Erythroblast (primary cell): Measurements from ENCODE around the gene ZFYVE28.

ENCODE experiments used
- DNase-seq, 2 experiments: peaks; one replicate each; lab custom pipeline; 2025; lab: John Stamatoyannopoulos, UW
- GATA1 ChIP-seq: IDR thresholded peaks from 2 replicates; pipeline ENCODE4 v1.6.1; 2011; ENCODE audit warnings: low read depth, mild to moderate bottlenecking, control low read depth, low read length, moderate library complexity
- POLR2A ChIP-seq: IDR thresholded peaks from 2 replicates; pipeline ENCODE4 v1.6.1; 2011; ENCODE audit warnings: mild to moderate bottlenecking, low read length

The ZFYVE28 gene

GRCh38 chr4:2363951-2364653, 54.3 kb downstream of the ZFYVE28 start:
- no peak for DNase-seq
- TF ChIP-seq POLR2A (no peak), GATA1 (no peak)

GRCh38 chr4:2363056-2363721, 55.3 kb downstream of the ZFYVE28 start:
- no peak for DNase-seq
- TF ChIP-seq GATA1 = no peak
- TF ChIP-seq POLR2A = no peak

DNA sequence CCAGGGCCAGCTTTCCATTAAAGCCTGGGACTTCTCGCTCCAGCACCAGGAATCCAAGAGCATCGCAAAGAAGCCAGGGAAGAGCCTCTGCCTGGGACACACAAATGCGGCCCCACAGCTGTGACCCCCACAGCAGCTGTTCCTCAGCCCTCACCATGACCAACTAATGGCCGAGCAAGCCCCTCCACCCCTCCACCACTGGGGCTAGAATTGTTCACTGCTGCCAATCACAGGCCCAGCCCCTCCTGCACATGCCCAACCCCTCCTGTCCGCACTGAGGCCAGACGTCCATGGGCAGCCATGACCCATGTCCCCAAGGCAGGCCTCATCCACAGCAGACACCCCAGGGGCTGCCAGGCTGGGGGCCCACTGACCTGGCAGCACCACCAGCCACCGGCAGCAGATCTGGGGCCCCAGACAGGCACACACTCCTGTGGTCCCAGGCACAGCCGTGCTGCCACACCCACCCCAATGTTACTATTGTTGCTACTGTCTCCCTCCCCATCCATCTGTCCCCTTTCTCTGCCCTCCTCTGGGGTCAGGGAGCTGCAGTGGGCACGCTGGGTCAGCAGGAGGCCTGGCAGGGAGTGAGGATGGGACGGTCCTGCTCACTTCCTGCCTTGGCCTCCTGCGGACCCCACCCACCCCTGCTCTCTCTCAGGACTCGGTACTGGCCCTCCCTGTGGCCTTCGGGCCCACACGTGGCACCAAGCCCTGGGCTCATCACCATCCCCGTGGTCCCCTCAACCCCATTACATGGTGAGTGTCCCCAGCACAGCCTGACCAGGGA, 56.0 kb downstream of the ZFYVE28 start:
- no peak for TF ChIP-seq POLR2A
- no peak for TF ChIP-seq GATA1
- DNase-seq = no peak

DNA sequence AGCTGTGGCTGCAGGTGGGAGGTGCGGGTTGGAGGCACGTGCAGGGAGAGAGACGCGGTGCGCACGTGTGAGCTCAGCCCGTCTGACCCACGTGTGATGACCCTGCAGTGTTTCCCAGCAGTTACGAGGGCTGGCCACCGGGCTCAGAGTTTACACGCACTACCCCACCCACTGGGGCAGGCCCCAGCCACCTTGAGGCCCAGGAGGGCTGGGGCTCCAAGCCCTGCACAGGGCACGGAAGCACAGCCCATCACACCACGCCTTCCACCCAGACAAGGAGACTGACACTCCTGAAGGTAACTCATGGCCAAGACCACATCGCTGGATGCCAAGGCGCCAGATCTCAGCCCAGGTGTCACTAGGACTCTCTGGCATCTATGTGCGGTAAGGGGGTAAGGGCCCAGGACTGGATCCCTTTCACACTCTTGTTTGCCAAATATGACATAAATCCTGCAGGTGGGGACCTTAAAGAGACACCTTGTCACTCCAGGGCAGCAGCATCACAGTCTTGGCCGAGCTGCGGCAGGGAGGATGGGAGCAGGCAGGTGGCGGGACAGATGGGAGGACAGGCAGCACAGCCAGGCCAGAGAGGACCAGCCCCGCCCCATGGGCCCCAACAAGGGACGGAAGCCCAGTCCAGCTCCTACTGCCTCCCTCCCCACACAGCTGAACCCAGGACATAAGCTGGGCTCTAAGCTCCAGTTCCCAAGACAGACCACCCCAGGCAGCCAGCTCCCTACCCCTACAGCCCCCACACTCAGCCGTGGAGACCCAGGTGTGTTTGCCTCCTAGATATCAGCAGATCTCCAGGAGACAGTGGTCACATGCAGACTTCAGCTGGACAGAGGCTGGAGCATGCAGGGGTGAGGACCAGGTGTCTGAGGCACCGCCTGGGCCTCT, 56.8 kb downstream of the ZFYVE28 start:
- DNase-seq = no peak
- TF ChIP-seq GATA1 (no peak), POLR2A (no peak)

- DNase-seq = no peak
- TF ChIP-seq POLR2A (no peak), GATA1 (no peak)
Observed at GRCh38 chr4:2360396-2360730, 58.1 kb downstream of the ZFYVE28 start.

DNA sequence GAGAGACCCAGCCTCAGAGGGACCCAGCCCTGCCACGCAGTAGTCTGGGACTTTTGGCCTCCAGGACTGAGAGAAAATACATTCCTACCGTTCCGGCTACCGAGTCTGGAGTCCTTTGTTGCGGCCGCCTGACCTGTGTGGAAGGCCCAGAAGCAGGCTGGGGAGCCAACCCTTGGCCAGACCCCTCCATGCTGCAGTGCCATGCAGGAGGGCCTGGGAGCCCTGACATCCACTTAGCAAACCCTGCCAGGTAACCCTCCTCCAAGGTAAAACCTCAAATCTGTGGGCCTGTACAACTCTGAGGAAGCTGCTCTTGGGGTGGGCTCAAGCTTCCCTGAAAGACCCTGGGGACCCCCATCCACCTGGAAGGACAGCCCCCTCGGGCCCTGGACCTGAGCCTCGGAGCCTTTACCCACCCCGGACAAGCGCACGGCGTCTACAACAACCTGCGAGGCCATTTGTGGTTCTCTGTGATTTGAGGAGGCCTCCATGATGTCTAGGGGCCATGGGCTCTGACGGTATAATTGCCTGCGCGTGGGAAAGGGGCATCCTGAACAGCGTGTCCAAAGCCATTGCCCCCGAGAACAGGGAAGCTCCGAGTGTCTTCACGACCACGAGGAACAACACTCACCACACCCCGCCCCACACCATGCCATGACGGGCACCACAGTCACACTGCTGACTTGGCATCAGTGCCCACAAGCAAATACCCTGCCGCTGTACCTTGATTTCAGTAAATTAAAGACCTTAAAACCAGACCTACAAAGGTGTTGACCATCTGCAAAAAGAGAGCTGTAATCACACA, 58.7 kb downstream of the ZFYVE28 start:
- no peak for TF ChIP-seq GATA1
- no peak for TF ChIP-seq POLR2A
- no peak for DNase-seq

- DNase-seq = no peak
- TF ChIP-seq POLR2A (no peak), GATA1 (no peak)
Observed at GRCh38 chr4:2357821-2358745, 60.4 kb downstream of the ZFYVE28 start.

DNA sequence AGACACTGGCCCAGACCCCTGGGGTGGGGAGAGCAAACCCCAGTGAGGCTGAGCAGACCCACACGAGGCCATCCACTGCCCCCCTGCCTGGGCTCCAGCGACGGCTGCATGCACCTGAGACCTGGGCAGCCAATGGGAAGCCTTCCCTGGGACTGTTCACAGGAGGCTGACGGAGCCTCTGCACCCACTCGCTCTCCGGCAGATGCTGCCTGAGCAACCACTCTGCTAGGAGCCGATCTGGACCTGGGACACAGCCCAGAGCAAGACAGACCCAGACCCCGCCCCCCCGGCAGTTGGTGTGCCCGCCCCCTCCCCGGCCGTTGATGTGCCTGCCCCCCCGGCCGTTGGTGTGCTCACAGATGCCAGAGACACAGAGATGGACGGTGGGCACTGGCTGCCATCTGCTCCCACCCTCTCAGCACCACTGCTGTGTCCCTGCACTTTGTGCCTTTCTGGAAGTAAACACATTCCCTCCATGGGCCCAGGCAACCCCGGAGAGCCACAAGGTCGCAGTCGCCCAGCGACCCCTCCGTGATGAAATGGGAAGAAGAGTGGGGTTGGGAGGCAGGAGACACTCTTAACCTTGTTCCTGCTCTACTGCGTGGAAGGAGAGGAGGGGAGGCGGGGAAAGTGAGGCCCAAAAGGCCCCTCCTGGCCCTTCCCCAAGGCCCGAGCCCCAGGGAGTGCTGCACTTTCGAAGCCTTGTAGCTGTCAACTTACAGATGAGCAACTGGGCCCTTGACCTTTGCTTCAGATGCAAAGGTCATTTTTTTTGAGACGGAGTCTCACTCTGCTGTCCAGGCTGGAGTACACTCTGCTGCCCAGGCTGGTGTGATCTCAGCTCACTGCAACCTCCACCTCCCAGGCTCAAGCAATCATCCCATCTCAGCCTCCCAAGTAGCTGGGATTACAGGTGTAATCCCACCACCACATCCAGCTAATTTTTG, 62.0 kb downstream of the ZFYVE28 start:
- TF ChIP-seq POLR2A (no peak), GATA1 (no peak)
- no peak for DNase-seq

DNA sequence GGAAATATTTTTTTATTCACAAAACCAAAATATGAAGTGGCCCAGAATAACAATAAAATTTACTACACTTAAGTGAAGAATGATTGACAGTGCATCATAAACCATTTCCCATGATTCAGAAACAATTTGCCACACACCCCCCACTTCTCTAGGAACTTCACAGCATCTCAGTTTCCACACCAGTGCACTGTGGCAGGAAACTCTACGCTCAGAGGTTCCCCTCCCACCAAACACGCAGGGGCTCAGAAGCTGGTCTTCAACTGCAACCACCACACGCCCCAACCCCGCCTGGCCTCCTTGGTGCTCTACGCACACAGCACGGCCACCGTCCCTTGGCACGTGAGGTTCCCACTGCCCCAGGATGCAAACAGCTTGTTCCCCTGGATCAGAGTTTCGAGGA, 63.7 kb downstream of the ZFYVE28 start:
- no peak for TF ChIP-seq GATA1
- TF ChIP-seq POLR2A = no peak
- no peak for DNase-seq

- peak in 1 of 2 experiments; percentile 15 for DNase-seq
- TF ChIP-seq GATA1 (no peak), POLR2A (no peak)
Observed at GRCh38 chr4:2354118-2354517, 64.3 kb downstream of the ZFYVE28 start.
